ENCODE measurements around the gene CCND1. TPM values are rescaled to one million over a fixed set of nuclear protein-coding genes. Genes with fewer than 3 reads are reported as not detected.

Gene CCND1
- total RNA-seq, 2 experiments from 2014 or later: 0.44 TPM; not detected in 1

GRCh38 chr11:69603111-69603836, 37.7 kb upstream of the CCND1 start:
- no peak overlapping the region for H3K27ac ChIP-seq (ENCODE audit: low read depth, low read length, poor library complexity, severe bottlenecking)
- no peak for DNase-seq (ENCODE audit: low spot score)
- H3K4me3 ChIP-seq (ENCODE audit: low read depth, low read length, poor library complexity, severe bottlenecking): no peak overlapping the region
- H4K20me1 ChIP-seq (ENCODE audit: insufficient read depth, low read length): no peaks in the 10 kb centered on the region
- intact Hi-C loops (cut with micrococcal nuclease; ENCODE audit: unreplicated experiment): no loop called here
- ChIA-PET POLR2A (no interaction called here), CTCF (ENCODE audit: unreplicated experiment) (no interaction called here)
- no peak for TF ChIP-seq EZH2phosphoT487 (IDR thresholded peaks at IDR 0.05; ENCODE audit: borderline replicate concordance, low read depth, low read length)
- TF ChIP-seq, protein P1, sequence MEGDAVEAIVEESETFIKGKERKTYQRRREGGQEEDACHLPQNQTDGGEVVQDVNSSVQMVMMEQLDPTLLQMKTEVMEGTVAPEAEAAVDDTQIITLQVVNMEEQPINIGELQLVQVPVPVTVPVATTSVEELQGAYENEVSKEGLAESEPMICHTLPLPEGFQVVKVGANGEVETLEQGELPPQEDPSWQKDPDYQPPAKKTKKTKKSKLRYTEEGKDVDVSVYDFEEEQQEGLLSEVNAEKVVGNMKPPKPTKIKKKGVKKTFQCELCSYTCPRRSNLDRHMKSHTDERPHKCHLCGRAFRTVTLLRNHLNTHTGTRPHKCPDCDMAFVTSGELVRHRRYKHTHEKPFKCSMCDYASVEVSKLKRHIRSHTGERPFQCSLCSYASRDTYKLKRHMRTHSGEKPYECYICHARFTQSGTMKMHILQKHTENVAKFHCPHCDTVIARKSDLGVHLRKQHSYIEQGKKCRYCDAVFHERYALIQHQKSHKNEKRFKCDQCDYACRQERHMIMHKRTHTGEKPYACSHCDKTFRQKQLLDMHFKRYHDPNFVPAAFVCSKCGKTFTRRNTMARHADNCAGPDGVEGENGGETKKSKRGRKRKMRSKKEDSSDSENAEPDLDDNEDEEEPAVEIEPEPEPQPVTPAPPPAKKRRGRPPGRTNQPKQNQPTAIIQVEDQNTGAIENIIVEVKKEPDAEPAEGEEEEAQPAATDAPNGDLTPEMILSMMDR (conservative IDR thresholded peaks at IDR 0.05; ENCODE audit: low read length): no peak
- no peaks in the 10 kb centered on the region for H3K9me3 ChIP-seq (ENCODE audit: low read length)
- no peaks in the 10 kb centered on the region for H3K79me2 ChIP-seq (ENCODE audit: insufficient read depth, low read depth, low read length)
- H3K4me1 ChIP-seq (ENCODE audit: insufficient read depth, low read length, poor library complexity, severe bottlenecking): no peaks in the 10 kb centered on the region
- no peaks in the 10 kb centered on the region for H3K36me3 ChIP-seq (ENCODE audit: insufficient read depth, low read length)
- H2AFZ ChIP-seq (ENCODE audit: low read length): no peak overlapping the region
- BruUV-seq (replicated peaks): no TSS peak
- no peak overlapping the region for H3K4me2 ChIP-seq (ENCODE audit: low read length)
- H3K9me2 ChIP-seq (ENCODE audit: insufficient read depth, low read length): no peaks in the 10 kb centered on the region

- ChIA-PET POLR2A (no interaction called here), CTCF (ENCODE audit: unreplicated experiment) (no interaction called here)
- H3K27ac ChIP-seq (ENCODE audit: low read depth, low read length, poor library complexity, severe bottlenecking): no peak overlapping the region
- H3K36me3 ChIP-seq (ENCODE audit: insufficient read depth, low read length): no peaks in the 10 kb centered on the region
- DNase-seq (ENCODE audit: low spot score): no peak
- no peak overlapping the region for H3K4me2 ChIP-seq (ENCODE audit: low read length)
- no peak overlapping the region for H2AFZ ChIP-seq (ENCODE audit: low read length)
- intact Hi-C loops (cut with micrococcal nuclease; ENCODE audit: unreplicated experiment): no loop called here
- no TSS peak for BruUV-seq (replicated peaks)
- H3K9me3 ChIP-seq (ENCODE audit: low read length): no peaks in the 10 kb centered on the region
- no peaks in the 10 kb centered on the region for H4K20me1 ChIP-seq (ENCODE audit: insufficient read depth, low read length)
- no peaks in the 10 kb centered on the region for H3K79me2 ChIP-seq (ENCODE audit: insufficient read depth, low read depth, low read length)
- H3K4me3 ChIP-seq (ENCODE audit: low read depth, low read length, poor library complexity, severe bottlenecking): no peak overlapping the region
- TF ChIP-seq, protein P1 (conservative IDR thresholded peaks at IDR 0.05; ENCODE audit: low read length): no peak
- TF ChIP-seq EZH2phosphoT487 (IDR thresholded peaks at IDR 0.05; ENCODE audit: borderline replicate concordance, low read depth, low read length): no peak
- H3K9me2 ChIP-seq (ENCODE audit: insufficient read depth, low read length): no peaks in the 10 kb centered on the region
- H3K4me1 ChIP-seq (ENCODE audit: insufficient read depth, low read length, poor library complexity, severe bottlenecking): no peaks in the 10 kb centered on the region
These were observed 36.9 kb upstream of the CCND1 start for GRCh38 chr11:69604055-69604454.

DNA sequence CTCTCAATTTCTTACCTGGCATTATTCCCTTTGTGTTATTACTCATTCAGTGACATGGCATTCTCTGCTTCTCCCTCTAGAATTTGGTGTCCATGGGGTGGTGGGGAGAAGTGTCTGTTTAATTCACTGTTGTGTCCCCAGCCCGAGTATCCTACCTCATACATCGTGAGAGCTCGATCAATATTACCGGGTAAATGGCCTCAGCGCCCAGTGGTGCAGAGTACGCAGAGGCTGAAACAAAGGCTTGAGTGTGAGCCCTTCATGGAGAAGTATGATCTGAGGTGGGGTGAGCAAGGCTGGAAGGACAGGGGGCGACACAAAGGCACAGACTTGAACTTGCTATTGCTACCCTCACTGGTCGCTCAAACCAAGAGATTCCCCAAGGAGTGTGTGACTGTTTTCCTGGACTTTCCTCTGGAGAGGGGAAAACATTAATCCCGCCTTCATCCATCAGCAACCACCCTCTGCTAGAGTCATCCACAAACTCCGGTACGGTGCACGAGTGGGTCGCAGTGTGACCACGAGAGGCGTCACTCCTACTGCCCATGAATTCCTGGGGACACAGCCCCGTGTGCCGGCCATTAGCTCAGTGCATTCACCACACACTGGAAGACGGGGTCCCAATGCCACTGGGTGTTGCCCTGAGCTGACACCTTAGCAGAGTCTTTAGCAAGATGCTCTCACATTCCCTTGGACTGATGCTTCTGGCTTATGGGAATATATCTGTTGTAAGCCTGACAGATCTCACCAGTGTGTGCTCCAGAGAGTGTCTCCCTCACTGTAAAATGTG, 35.0 kb upstream of the CCND1 start:
- H4K20me1 ChIP-seq (ENCODE audit: insufficient read depth, low read length): no peaks in the 10 kb centered on the region
- POLR2A ChIA-PET: interaction anchor here (0.6 kb wide), 1 partner anchor 12 kb away, joined by 4 read pairs; no protein-coding TSS in a partner anchor
- H3K27ac ChIP-seq (ENCODE audit: low read depth, low read length, poor library complexity, severe bottlenecking): no peak overlapping the region
- H3K4me2 ChIP-seq (ENCODE audit: low read length): no peak overlapping the region
- H3K9me3 ChIP-seq (ENCODE audit: low read length): no peaks in the 10 kb centered on the region
- intact Hi-C loops (cut with micrococcal nuclease; ENCODE audit: unreplicated experiment): no loop called here
- no peaks in the 10 kb centered on the region for H3K36me3 ChIP-seq (ENCODE audit: insufficient read depth, low read length)
- no peak overlapping the region for H3K4me3 ChIP-seq (ENCODE audit: low read depth, low read length, poor library complexity, severe bottlenecking)
- no peaks in the 10 kb centered on the region for H3K4me1 ChIP-seq (ENCODE audit: insufficient read depth, low read length, poor library complexity, severe bottlenecking)
- CTCF ChIA-PET (ENCODE audit: unreplicated experiment): no interaction called here
- H2AFZ ChIP-seq (ENCODE audit: low read length): no peak overlapping the region
- BruUV-seq (replicated peaks): no TSS peak
- H3K9me2 ChIP-seq (ENCODE audit: insufficient read depth, low read length): no peaks in the 10 kb centered on the region
- TF ChIP-seq EZH2phosphoT487 (IDR thresholded peaks at IDR 0.05; ENCODE audit: borderline replicate concordance, low read depth, low read length): no peak
- TF ChIP-seq, protein P1 (conservative IDR thresholded peaks at IDR 0.05; ENCODE audit: low read length): no peak
- DNase-seq (ENCODE audit: low spot score): no peak
- no peaks in the 10 kb centered on the region for H3K79me2 ChIP-seq (ENCODE audit: insufficient read depth, low read depth, low read length)

Measured in OCI-LY7 (cell line).